GM10266 (cell line): Measurements from ENCODE around the gene HIRIP3.

Experiments
- DNase-seq: peaks from one replicate; pipeline ENCODE4 v3.0.0; 2012; ENCODE audit errors: extremely low spot score
- TF ChIP-seq, protein P1 (sequence below): IDR thresholded peaks from 2 replicates; pipeline ENCODE4 v1.5.1; 2012; ENCODE audit warnings: mild to moderate bottlenecking, low read depth; ENCODE audit not compliant: control insufficient read depth, insufficient read depth; ENCODE audit errors: missing control alignments

The HIRIP3 gene

DNA sequence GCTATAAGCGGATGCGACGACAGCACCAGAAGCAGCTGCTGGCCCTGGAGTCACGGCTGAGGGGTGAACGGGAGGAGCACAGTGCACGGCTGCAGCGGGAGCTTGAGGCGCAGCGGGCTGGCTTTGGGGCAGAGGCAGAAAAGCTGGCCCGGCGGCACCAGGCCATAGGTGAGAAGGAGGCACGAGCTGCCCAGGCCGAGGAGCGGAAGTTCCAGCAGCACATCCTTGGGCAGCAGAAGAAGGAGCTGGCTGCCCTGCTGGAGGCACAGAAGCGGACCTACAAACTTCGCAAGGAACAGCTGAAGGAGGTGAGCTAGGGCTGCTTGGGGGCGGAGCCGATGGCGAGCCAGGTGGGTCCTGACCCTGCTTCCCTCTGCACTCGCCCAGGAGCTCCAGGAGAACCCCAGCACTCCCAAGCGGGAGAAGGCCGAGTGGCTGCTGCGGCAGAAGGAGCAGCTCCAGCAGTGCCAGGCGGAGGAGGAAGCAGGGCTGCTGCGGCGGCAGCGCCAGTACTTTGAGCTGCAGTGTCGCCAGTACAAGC is 10.1 kb downstream of the HIRIP3 start:
- TF ChIP-seq, protein P1, sequence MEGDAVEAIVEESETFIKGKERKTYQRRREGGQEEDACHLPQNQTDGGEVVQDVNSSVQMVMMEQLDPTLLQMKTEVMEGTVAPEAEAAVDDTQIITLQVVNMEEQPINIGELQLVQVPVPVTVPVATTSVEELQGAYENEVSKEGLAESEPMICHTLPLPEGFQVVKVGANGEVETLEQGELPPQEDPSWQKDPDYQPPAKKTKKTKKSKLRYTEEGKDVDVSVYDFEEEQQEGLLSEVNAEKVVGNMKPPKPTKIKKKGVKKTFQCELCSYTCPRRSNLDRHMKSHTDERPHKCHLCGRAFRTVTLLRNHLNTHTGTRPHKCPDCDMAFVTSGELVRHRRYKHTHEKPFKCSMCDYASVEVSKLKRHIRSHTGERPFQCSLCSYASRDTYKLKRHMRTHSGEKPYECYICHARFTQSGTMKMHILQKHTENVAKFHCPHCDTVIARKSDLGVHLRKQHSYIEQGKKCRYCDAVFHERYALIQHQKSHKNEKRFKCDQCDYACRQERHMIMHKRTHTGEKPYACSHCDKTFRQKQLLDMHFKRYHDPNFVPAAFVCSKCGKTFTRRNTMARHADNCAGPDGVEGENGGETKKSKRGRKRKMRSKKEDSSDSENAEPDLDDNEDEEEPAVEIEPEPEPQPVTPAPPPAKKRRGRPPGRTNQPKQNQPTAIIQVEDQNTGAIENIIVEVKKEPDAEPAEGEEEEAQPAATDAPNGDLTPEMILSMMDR, result no peak

DNA sequence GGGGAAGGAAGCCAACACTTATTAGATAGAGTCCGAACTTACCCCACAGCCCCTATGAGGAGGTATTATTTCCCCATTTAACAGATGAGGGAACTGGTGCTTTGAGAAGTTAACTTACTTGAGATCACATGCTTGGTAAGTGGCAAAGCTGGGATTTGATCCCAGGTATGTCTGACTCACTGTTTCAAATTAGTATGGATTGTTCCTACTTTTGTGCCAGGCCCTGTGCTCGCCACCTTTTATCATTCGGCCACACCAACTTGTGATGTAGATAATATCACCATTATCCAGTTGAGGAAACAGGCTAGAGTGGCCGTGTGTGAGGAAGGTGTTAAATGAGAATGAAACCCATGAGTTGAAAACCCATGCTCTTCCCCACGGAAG is 10.7 kb downstream of the HIRIP3 start:
- TF ChIP-seq, protein P1, result no peak
- DNase-seq, result no peak

More for the DNA sequence above, 10.1 kb downstream of the HIRIP3 start:
- no peak for DNase-seq

DNA sequence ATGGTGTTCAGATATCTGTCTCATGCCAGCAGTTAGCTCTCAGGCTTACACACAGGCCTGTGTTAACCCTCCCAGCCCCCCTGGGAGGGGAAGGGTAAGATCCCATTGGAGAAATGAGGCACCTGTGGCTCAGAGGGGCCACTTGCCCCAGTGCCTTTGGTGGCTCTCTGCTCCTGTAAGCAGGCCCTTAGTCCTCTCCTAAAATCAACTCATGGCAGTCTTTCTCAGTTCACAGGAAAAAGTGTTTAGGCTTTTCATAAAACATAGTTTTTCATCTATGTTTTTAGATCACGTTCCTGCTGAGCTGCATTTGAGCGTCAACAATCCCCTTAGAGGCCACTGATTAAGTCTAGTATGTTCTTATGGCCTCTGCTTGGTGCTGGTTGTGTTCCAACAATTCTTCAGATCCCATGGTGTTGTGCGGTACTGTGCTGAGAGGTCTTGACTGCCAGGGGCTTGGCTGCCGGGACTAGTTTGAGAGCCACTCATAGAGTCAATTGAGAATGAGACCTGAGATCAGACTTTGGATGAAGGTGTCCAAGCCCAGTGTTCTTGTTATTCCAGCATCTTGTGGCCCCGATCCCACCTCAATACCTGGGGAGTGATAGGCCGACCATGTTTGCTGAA is 11.2 kb downstream of the HIRIP3 start:
- TF ChIP-seq, protein P1, result no peak
- DNase-seq, result no peak

DNA sequence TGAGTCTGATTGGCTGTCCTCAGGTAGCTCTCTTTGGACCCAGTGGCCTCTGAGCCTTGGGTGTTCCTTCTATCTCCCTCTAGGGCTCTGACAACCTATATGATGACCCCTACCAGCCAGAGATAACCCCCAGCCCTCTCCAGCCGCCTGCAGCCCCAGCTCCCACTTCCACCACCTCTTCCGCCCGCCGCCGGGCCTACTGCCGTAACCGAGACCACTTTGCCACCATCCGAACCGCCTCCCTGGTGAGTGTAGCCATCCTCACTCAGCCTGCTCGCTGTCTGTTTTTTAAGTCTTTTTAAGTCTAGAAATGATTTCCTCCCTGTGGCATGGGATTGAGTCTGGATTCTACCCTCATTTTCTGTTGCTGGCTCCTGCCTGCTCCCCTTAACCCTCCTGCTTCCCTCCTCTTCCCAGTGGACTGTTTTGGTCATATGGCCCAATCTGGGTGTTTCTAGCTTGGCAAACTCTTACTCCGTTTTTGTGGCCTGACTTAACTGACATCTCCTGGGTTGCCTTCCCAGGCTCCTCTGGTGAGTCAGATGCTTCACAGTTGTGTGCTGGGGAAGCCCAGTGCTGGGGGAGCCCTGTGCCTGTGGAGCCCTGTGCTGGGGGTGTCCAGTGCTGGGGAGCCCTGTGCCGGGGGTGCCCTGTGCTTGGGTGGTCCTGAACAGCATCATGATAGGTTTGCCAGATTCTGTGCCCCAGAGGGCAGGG is 11.8 kb downstream of the HIRIP3 start:
- TF ChIP-seq, protein P1, result no peak
- DNase-seq, result no peak

DNA sequence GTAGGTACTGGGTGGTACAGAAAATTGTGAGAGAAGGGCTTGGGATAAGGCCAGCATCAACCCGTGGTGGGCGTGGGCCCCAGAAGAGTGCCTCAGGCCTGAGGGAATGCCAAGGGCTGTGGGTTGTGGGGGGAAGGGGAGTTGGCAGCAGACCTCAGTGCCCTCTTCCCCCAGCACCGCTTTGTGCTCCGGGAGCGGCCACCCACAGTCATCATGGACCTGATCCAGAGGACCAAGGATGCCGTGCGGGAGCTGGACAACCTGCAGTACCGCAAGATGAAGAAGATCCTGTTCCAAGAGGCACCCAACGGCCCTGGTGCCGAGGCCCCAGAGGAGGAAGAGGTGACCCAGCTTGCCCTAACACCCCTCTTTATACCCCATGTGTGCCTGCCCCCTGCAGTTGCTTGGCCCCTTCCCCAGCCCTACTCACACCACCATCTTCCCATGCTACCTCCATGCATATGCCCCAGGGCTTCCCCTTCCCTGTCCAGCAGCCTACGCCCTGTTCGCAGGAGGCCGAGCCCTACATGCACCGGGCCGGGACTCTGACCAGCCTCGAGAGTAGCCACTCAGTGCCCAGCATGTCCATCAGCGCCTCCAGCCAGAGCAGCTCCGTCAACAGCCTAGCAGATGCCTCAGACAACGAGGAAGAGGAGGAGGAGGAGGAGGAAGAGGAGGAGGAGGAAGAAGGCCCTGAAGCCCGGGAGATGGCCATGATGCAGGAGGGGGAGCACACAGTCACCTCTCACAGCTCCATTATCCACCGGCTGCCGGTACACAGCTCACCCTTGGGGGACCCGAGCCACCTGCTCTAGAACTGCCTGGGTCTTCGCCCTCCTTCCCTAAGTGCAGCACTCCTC is 12.6 kb downstream of the HIRIP3 start:
- TF ChIP-seq, protein P1, result no peak
- no peak for DNase-seq

DNA sequence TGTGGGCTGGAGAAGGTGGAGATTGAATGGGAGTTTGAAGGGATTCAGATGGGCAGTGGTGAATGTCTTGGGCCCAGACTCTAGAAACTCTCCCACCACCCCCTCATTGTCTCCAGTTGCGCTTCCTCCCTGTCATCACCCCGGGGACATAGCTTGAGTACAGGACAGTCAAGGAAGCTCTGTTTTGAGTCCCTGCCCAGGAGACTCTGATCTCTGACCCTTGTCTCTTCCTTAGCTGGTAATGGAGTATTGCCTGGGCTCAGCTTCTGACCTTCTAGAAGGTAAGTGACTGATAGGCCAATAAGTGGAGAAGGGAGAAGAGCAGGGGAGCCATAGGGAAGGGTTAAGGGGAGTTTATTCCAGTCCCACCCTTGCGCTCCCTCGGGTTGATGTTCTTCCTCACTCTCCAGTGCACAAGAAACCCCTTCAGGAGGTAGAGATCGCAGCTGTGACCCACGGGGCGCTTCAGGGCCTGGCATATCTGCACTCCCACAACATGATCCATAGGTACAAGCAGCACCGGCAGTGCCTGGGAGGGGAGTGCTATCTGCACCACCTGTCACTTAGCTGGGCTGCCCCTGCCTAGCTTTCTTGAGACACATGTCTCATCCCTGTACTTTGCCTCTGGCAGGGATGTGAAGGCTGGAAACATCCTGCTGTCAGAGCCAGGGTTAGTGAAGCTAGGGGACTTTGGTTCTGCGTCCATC is 16.7 kb downstream of the HIRIP3 start:
- TF ChIP-seq, protein P1, result no peak
- no peak for DNase-seq
